ENCODE measurements around the gene TSPAN9. TPM values are rescaled to one million over a fixed set of nuclear protein-coding genes. Genes with fewer than 3 reads are reported as not detected.

The TSPAN9 gene
- total RNA-seq, 4 donors from 2014 or later = 9.9 to 47.3 (median 15.4) TPM

DNA sequence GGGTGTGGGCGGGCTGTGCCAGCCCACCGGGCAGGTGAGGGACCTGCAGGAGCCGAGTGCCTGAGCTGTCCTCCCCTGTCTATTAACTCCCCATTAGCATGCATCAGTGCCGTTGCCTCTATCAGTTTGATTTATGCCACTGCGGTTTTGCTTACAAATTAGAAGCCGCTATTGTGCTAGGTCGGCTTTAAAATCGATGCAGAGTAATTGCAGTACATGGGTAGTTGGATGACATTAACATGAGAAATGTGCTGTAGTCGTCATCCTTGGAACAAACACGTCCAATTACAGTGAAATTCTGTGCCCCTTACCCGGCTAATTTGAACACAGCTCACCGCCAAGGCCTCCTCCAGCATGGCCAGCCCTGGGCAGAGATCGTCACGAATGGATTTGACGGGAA, 145.8 kb downstream of the TSPAN9 start:
- TF ChIP-seq, protein P1, sequence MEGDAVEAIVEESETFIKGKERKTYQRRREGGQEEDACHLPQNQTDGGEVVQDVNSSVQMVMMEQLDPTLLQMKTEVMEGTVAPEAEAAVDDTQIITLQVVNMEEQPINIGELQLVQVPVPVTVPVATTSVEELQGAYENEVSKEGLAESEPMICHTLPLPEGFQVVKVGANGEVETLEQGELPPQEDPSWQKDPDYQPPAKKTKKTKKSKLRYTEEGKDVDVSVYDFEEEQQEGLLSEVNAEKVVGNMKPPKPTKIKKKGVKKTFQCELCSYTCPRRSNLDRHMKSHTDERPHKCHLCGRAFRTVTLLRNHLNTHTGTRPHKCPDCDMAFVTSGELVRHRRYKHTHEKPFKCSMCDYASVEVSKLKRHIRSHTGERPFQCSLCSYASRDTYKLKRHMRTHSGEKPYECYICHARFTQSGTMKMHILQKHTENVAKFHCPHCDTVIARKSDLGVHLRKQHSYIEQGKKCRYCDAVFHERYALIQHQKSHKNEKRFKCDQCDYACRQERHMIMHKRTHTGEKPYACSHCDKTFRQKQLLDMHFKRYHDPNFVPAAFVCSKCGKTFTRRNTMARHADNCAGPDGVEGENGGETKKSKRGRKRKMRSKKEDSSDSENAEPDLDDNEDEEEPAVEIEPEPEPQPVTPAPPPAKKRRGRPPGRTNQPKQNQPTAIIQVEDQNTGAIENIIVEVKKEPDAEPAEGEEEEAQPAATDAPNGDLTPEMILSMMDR (IDR thresholded peaks at IDR 0.05; ENCODE audit: low read depth) = no peak

DNA sequence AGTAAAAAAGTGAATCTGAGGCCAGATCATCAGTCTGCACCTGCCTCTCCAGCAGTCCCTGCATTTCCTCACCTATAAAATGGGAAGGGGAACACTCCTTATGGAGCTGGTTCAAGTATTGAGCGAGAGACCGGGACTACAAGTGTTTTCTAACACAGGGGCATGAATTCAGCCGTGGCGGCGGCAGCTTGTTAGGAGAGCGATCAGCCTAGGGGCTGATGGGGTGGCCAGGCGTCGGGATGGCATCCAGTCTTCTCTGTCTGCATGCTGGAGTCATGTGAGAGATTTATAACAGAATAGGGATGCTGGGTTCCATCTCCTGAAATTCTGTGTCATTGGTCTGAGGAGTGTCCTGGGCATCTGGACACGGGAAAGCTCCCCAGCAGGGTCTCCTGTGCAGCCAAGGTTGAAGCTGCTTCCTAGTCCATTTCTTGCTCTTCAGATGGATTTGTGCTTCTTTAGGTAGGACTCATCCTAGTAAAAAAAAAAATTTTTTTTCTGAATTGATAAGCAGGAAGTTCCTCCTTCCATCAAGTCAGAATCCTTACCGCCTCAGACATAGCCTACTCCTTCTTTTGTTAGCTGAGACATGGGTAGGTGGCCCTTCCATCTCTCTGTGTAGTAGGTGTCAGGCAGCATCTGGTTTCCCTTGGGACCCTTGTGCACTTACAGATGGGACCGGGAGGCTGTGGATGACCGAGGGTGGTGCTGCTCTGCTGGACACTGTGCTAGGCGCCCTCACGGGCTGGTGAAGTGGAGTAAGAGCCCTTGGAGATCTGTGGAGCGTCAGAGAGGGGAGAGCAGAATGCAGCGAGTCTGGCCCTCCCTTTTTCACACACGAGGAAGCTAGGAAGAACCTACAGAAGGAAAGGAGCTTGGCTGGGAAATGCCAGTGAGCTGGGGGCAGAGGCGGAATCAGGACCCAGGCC, 146.7 kb downstream of the TSPAN9 start:
- TF ChIP-seq, protein P1 (IDR thresholded peaks at IDR 0.05; ENCODE audit: low read depth) = no peak

DNA sequence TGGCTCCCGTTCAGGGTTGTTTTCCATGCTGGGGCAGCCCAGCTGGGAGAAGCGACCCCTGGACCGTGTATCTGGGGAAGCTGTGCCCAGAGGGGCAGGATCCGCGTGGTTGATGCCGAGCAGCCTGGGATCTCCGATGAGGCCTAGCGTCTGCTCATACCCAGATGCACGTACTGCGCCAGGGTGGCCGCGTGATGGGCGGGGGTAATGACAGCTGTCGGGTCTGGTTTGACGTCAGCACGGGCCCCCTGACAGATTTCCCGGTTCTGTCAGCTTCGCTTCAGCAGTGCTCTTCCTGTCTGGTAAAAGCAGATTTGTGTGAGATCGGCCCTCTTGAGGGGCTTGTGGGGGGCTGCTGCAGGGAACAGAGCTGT, 147.3 kb downstream of the TSPAN9 start:
- TF ChIP-seq, protein P1 (IDR thresholded peaks at IDR 0.05; ENCODE audit: low read depth) = no peak

DNA sequence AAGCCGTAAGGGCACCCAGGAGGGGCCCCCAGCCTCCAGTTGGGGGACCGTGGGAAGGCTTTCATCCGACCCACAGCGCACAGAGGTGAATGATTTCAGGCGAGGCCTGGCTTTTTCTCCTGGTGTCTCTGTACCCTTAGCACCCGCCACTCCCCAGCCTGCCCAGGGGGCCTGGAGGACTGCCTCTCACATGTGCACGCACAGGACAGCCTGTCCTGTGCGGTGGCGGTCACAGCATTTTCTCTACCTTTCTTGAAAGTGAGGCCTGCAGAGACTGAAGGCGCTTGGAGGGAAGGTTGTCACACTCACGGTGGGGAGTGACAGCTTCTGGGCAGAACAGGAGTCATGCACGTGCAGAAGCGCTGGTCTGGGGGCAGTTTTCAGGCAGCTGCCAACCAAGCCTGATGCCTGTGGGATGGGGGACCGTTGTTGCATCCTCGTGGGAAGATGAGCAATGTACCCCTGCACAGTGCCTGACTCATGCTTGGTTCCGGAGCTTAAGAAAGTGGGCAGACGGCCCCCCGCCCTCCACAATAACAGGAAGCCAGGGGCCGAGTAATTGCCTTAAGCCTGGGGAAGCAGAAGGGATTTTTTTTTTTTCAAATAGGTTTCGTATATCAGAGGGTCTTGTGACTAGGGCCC, 148.1 kb downstream of the TSPAN9 start:
- TF ChIP-seq, protein P1 (IDR thresholded peaks at IDR 0.05; ENCODE audit: low read depth) = no peak

DNA sequence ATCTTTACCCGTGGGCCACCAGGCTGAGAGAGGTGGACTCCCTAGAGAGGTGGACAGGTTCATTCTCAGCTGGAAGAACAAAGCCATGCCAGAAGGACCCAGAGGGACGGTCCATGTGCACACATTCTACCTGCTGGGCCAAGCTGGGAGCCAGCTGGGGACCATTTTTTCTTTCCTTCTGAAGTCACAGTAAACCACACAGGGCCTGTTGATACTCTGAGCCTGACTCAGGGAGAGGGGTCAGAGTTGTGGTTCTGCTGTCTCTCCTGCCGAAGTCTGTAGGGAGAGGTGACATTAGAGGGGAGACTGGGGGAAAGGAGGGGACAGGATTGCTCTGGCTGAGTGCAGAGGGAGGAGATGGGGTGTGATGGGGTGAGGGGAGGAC, 148.6 kb downstream of the TSPAN9 start:
- TF ChIP-seq, protein P1 (IDR thresholded peaks at IDR 0.05; ENCODE audit: low read depth) = no peak

DNA sequence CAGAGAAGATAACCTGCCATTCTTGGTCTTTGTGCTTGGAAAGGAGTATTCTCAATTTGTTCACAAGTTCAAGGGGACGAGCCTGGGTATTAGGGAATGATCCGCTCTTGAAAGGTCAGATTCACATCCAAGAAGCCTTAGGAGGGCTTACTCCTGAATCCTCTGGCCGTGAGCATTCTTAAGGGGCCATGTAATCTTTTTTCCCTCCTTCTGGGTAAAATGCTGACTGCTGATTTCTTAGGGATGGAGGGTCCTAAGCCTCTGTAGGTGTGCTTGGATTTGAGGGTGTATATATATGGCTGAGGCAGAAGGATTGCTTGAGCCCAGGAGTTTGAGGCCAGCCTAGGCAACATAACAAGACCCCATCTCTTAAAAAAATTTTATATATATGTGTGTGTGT, 149.1 kb downstream of the TSPAN9 start:
- TF ChIP-seq, protein P1 (IDR thresholded peaks at IDR 0.05; ENCODE audit: low read depth) = no peak
